GM12864 (cell line): Measurements from ENCODE around the gene GIN1.

Experiments used
- DNase-seq: peaks from one replicate; pipeline ENCODE4 v3.0.0-alpha.2; 2011; ENCODE audit warnings: low read depth
- H3K4me3 ChIP-seq: 2 replicates; pipeline ENCODE4 v1.5.1; 2011; ENCODE audit warnings: mild to moderate bottlenecking, low read depth, low read length, control low read depth
- CTCF ChIP-seq: IDR thresholded peaks from 2 replicates; pipeline ENCODE4 v1.5.1; 2011; ENCODE audit warnings: low read depth, mild to moderate bottlenecking, moderate library complexity, low read length, control low read depth, inconsistent platforms; ENCODE audit errors: missing control alignments

GIN1 gene

GRCh38 chr5:103138202-103138690, 18.3 kb upstream of the GIN1 start:
- DNase-seq: no peak
- H3K4me3 ChIP-seq: no peak overlapping the region
- no peak for TF ChIP-seq CTCF

- no peak for TF ChIP-seq CTCF
- no peak overlapping the region for H3K4me3 ChIP-seq
- no peak for DNase-seq
These were observed 15.5 kb upstream of the GIN1 start for GRCh38 chr5:103135461-103135860.

GRCh38 chr5:103133231-103133630, 13.3 kb upstream of the GIN1 start:
- no peak for TF ChIP-seq CTCF
- no peak for DNase-seq
- no peak overlapping the region for H3K4me3 ChIP-seq

- TF ChIP-seq CTCF: no peak
- no peak overlapping the region for H3K4me3 ChIP-seq
- no peak for DNase-seq
These were observed 12.7 kb upstream of the GIN1 start for GRCh38 chr5:103132684-103133083.

GRCh38 chr5:103128202-103128601, 8.3 kb upstream of the GIN1 start:
- no peak overlapping the region for H3K4me3 ChIP-seq
- TF ChIP-seq CTCF: no peak
- DNase-seq: no peak

- TF ChIP-seq CTCF: no peak
- DNase-seq: no peak
These were observed 7.4 kb upstream of the GIN1 start for GRCh38 chr5:103127292-103127817.

GRCh38 chr5:103126557-103126956, 6.6 kb upstream of the GIN1 start:
- no peak for TF ChIP-seq CTCF
- H3K4me3 ChIP-seq: no peak overlapping the region
- no peak for DNase-seq

More at GRCh38 chr5:103127292-103127817, 7.4 kb upstream of the GIN1 start:
- no peak overlapping the region for H3K4me3 ChIP-seq
